Mammary epithelial cell (primary cell): Measurements from ENCODE around the gene AKAP7.

Source experiments
- CTCF ChIP-seq, 2 donors: IDR thresholded peaks in 1 of 2; conservative IDR thresholded peaks in 1 of 2; 2 replicates each; pipeline ENCODE4 v1.5.1; 2011 to 2012; ENCODE audit warnings: inconsistent platforms in 2 of 2, low read length in 2 of 2, mild to moderate bottlenecking in 2 of 2, control low read depth in 1 of 2, low read depth in 1 of 2; ENCODE audit not compliant: insufficient read depth in 1 of 2; ENCODE audit errors: extremely low read depth in 1 of 2
- EZH2 ChIP-seq: IDR thresholded peaks from 2 replicates; pipeline ENCODE4 v1.6.1; 2012; ENCODE audit warnings: low read length, inconsistent platforms, borderline replicate concordance

GRCh38 chr6:131130554-131130940 is 4.7 kb upstream of the AKAP7 start:
- TF ChIP-seq CTCF (conservative IDR thresholded peaks at IDR 0.05 in 1 of 2, IDR thresholded peaks at IDR 0.05 in 1 of 2; ENCODE audit: extremely low read depth in 1 of 2, insufficient read depth in 1 of 2, low read depth in 1 of 2, low read length in 2 of 2) (no peak), EZH2 (no peak)
